IMR-90 (cell line): ENCODE results near the gene CFAP251. TPM values are rescaled to one million over a fixed set of nuclear protein-coding genes. Genes with fewer than 3 reads are reported as not detected.

Experiments used
- ATAC-seq: fragments of 200-7000 bp; cut with Tn5 transposase; 2 replicates; pipeline ENCODE4 v1.9.1; 2020; ENCODE audit warnings: low read depth, mild to moderate bottlenecking, moderate library complexity
- BruUV-seq: library from RNA; stranded (reverse); fragments of 400-500 nt; replicated peaks from 2 replicates; lab custom pipeline; 2021; lab: Mats Ljungman, UMichigan
- CTCF ChIA-PET: fragments of 300-600 bp; formaldehyde crosslinking; extraction: SDS; loops from one replicate; lab custom pipeline; 2021; ENCODE audit warnings: antibody characterized with exemption; lab: Yijun Ruan, JAX
- POLR2A ChIA-PET: fragments of 300-600 bp; sonication (Branson Sonifier 250); formaldehyde crosslinking; loops from one replicate; lab custom pipeline; 2022; ENCODE audit warnings: antibody characterized with exemption; ENCODE audit not compliant: unreplicated experiment; lab: Charles Lee
- DNase-seq: peaks from one replicate; pipeline ENCODE4 v3.0.0; 2013
- H2AFZ ChIP-seq: replicated peaks from 2 replicates; pipeline ENCODE3; 2013; ENCODE audit warnings: low read length, mild to moderate bottlenecking; ENCODE audit not compliant: poor library complexity
- H2AK5ac ChIP-seq: 2 replicates; pipeline ENCODE4 v1.6.1; 2013; ENCODE audit warnings: low read depth, low read length, inconsistent platforms
- H2AK9ac ChIP-seq: replicated peaks from 2 replicates; pipeline ENCODE3; 2013; ENCODE audit warnings: mild to moderate bottlenecking, low read depth, low read length, moderate library complexity; ENCODE audit not compliant: poor library complexity
- H2BK120ac ChIP-seq: 2 replicates; pipeline ENCODE4 v1.6.1; 2013; ENCODE audit warnings: low read depth, low read length, inconsistent platforms
- H2BK15ac ChIP-seq: 3 replicates; pipeline ENCODE4 v1.6.1; 2013; ENCODE audit warnings: low read depth, low read length, inconsistent platforms
- H2BK20ac ChIP-seq: 2 replicates; pipeline ENCODE4 v1.6.1; 2013; ENCODE audit warnings: low read depth, mild to moderate bottlenecking, inconsistent platforms, low read length, moderate library complexity
- H2BK5ac ChIP-seq: 2 replicates; pipeline ENCODE4 v1.6.1; 2013; ENCODE audit warnings: mild to moderate bottlenecking, low read depth, low read length, inconsistent platforms; ENCODE audit not compliant: poor library complexity, severe bottlenecking
- H3K14ac ChIP-seq: replicated peaks from 2 replicates; pipeline ENCODE4 v1.6.1; 2013; ENCODE audit warnings: low read depth, low read length, inconsistent platforms
- H3K18ac ChIP-seq: 2 replicates; pipeline ENCODE4 v1.6.1; 2013; ENCODE audit warnings: low read depth, low read length, control low read depth
- H3K23ac ChIP-seq: 2 replicates; pipeline ENCODE4 v1.6.1; 2013; ENCODE audit warnings: low read depth, low read length, inconsistent platforms
- H3K27ac ChIP-seq: 2 replicates; pipeline ENCODE4 v1.5.1; 2013; ENCODE audit warnings: mild to moderate bottlenecking, control low read depth, low read length; ENCODE audit not compliant: insufficient read depth
- H3K27me3 ChIP-seq: 2 replicates; pipeline ENCODE4 v1.6.1; 2013; ENCODE audit warnings: low read length; ENCODE audit not compliant: control insufficient read depth, insufficient read depth
- H3K36me3 ChIP-seq: 2 replicates; pipeline ENCODE4 v1.6.1; 2013; ENCODE audit warnings: low read length, mixed read lengths; ENCODE audit not compliant: control insufficient read depth, insufficient read depth
- H3K4ac ChIP-seq: 2 replicates; pipeline ENCODE4 v1.6.1; 2013; ENCODE audit warnings: low read depth, low read length, inconsistent platforms
- H3K4me1 ChIP-seq: 2 replicates; pipeline ENCODE4 v1.6.1; 2013; ENCODE audit warnings: low read length, mixed read lengths; ENCODE audit not compliant: control insufficient read depth, insufficient read depth
- H3K4me2 ChIP-seq: 2 replicates; pipeline ENCODE4 v1.6.1; 2013; ENCODE audit warnings: low read depth, mild to moderate bottlenecking, control low read depth, low read length, moderate library complexity
- H3K4me3 ChIP-seq: 2 replicates; pipeline ENCODE4 v1.5.1; 2013; ENCODE audit warnings: low read depth, mild to moderate bottlenecking, control low read depth, low read length, moderate library complexity; ENCODE audit not compliant: insufficient read depth
- H3K56ac ChIP-seq: 2 replicates; pipeline ENCODE4 v1.6.1; 2013; ENCODE audit warnings: low read length, inconsistent platforms; ENCODE audit not compliant: insufficient read depth; ENCODE audit errors: extremely low read depth
- H3K79me1 ChIP-seq, 2 experiments: 2 replicates each; pipeline ENCODE4 v1.6.1; 2013; ENCODE audit warnings: low read length in 2 of 2, inconsistent platforms in 1 of 2, low read depth in 1 of 2
- H3K9ac ChIP-seq: 2 replicates; pipeline ENCODE4 v1.6.1; 2013; ENCODE audit warnings: low read depth, low read length, control low read depth
- H3K9me1 ChIP-seq: 2 replicates; pipeline ENCODE4 v1.6.1; 2013; ENCODE audit warnings: low read length, inconsistent platforms; ENCODE audit not compliant: insufficient read depth
- H3K9me3 ChIP-seq: 2 replicates; pipeline ENCODE4 v1.6.1; 2013; ENCODE audit warnings: low read length; ENCODE audit not compliant: control insufficient read depth, insufficient read depth
- H4K20me1 ChIP-seq: 2 replicates; pipeline ENCODE4 v1.6.1; 2013; ENCODE audit warnings: low read length, inconsistent platforms; ENCODE audit not compliant: insufficient read depth
- H4K5ac ChIP-seq: 2 replicates; pipeline ENCODE4 v1.6.1; 2013; ENCODE audit warnings: mild to moderate bottlenecking, low read depth, low read length, control low read depth
- H4K8ac ChIP-seq, 2 experiments: 2 replicates each; pipeline ENCODE4 v1.6.1; 2013; ENCODE audit warnings: low read depth in 2 of 2, low read length in 2 of 2, control low read depth in 1 of 2, inconsistent platforms in 1 of 2
- H4K91ac ChIP-seq: 2 replicates; pipeline ENCODE4 v1.6.1; 2013; ENCODE audit warnings: low read depth, low read length, inconsistent platforms; ENCODE audit not compliant: insufficient read depth
- CEBPB ChIP-seq: IDR thresholded peaks from 2 replicates; pipeline ENCODE4 v1.6.1; 2012; ENCODE audit warnings: low read depth, low read length, improper control_type of control experiment
- CHD1 ChIP-seq: IDR thresholded peaks from 2 replicates; pipeline ENCODE4 v1.6.1; 2012; ENCODE audit warnings: low read depth, low read length, improper control_type of control experiment
- CTCF ChIP-seq: conservative IDR thresholded peaks from 2 replicates; pipeline ENCODE4 v1.5.1; 2012; ENCODE audit warnings: mild to moderate bottlenecking, low read depth, low read length, improper control_type of control experiment
- MAFK ChIP-seq: IDR thresholded peaks from 2 replicates; pipeline ENCODE4 v1.6.1; 2012; ENCODE audit warnings: low read depth, low read length, improper control_type of control experiment
- RCOR1 ChIP-seq: IDR thresholded peaks from 2 replicates; pipeline ENCODE4 v1.6.1; 2012; ENCODE audit warnings: mild to moderate bottlenecking, low read length, improper control_type of control experiment; ENCODE audit not compliant: insufficient replicate concordance
- SMC3 ChIP-seq: fragments of 150-350 bp; IDR thresholded peaks from 2 replicates; pipeline ENCODE4 v1.6.1; 2016; ENCODE audit warnings: low read depth, mild to moderate bottlenecking, antibody characterized with exemption, low read length, moderate library complexity
- WGBS, 2 experiments: methylation state at CpG; one replicate each; pipeline versions ENCODE4 v1.1.5 to v1.1.7; 2013; ENCODE audit warnings: missing lambda C conversion rate in 2 of 2; ENCODE audit not compliant: insufficient read length in 1 of 2; ENCODE audit errors: extremely low coverage in 2 of 2; 5-methylcytosine and 5-hydroxymethylcytosine counted together
- dilution Hi-C: fragments of 300-500 bp; cut with HindIII; formaldehyde crosslinking; loops from one replicate; pipeline ENCODE4 v1.14.3; 2018; ENCODE audit warnings: low sequenced_read_pairs; ENCODE audit not compliant: unreplicated experiment
- in situ Hi-C: fragments of 300-500 bp; cut with MboI; formaldehyde crosslinking; loops from 3 replicates; pipeline ENCODE4 v1.14.3; 2019; ENCODE audit warnings: low sequenced_read_pairs, inconsistent platforms, mixed read lengths
- intact Hi-C: fragments of 100-400 bp; cut with micrococcal nuclease; formaldehyde crosslinking; loops from 2 replicates; pipeline ENCODE4 v1.10.0; 2022
- polyA plus RNA-seq, 3 experiments: library from polyadenylated mRNA; depleted of rRNA; stranded (reverse); fragments of >200 nt; gene quantifications; 2 replicates each; pipeline ENCODE4 v1.2.3, GENCODE V29; 2012; ENCODE audit warnings: low replicate concordance in 1 of 3
- total RNA-seq: library from RNA; depleted of rRNA; stranded (reverse); fragments of >200 nt; gene quantifications from 2 replicates; pipeline ENCODE4 v1.2.3, GENCODE V29; 2012

The CFAP251 gene
- total and polyA plus RNA-seq, 2 of the 4 experiments (the other 2 are of a cell fraction): 7.8 to 9.1 TPM

- no peak overlapping the region; the same call in 1 of the 2 replicates for H2AK5ac ChIP-seq
- peaks cover 20% of the 10 kb centered on the region; the same call in 1 of the 2 replicates for H3K36me3 ChIP-seq
- no peaks in the 10 kb centered on the region for H3K9me3 ChIP-seq
- H3K79me1 ChIP-seq: peaks cover 0 to 14% of the 10 kb centered on the region in 2 experiments; a peak in 2 of 4 replicates
- no peak overlapping the region for H3K56ac ChIP-seq
- H2AFZ ChIP-seq: no peak overlapping the region
- peak overlapping the region; percentile 63 for H2AK9ac ChIP-seq
- TF ChIP-seq MAFK: no peak
- TF ChIP-seq RCOR1: no peak
- TF ChIP-seq CEBPB: no peak
- TF ChIP-seq CHD1: no peak
- TF ChIP-seq SMC3: no peak
- TF ChIP-seq CTCF: no peak
- no peak overlapping the region for H4K5ac ChIP-seq
- no peak overlapping the region for H4K91ac ChIP-seq
- no peak overlapping the region for H3K4me3 ChIP-seq
- WGBS, 2 experiments: 97% methylated on average over 7 of the region's 15 CpGs; no CpG with 5 or more reads in 1 of the 2 experiments
- H2BK5ac ChIP-seq: no peak overlapping the region
- H2BK20ac ChIP-seq: peak overlapping the region; percentile 25; the same call in 1 of the 2 replicates
- no peak overlapping the region for H3K23ac ChIP-seq
- H3K4me1 ChIP-seq: peaks cover 12% of the 10 kb centered on the region
- ChIA-PET CTCF (no interaction called here), POLR2A (no interaction called here)
- H3K9me1 ChIP-seq: peaks cover 15% of the 10 kb centered on the region
- intact Hi-C loops: no loop called here
- H2BK120ac ChIP-seq: no peak overlapping the region
- no peak overlapping the region for H3K4me2 ChIP-seq
- dilution Hi-C loops: no loop called here
- H3K4ac ChIP-seq: no peak overlapping the region
- no peak overlapping the region for H2BK15ac ChIP-seq
- no TSS peak for BruUV-seq
- no peak for ATAC-seq
- no peaks in the 10 kb centered on the region for H4K20me1 ChIP-seq
- in situ Hi-C loops: no loop called here
- no peak for DNase-seq
- H3K27me3 ChIP-seq: no peaks in the 10 kb centered on the region
- H4K8ac ChIP-seq: no peak overlapping the region
- H3K27ac ChIP-seq: no peak overlapping the region
- no peak overlapping the region for H3K9ac ChIP-seq
- no peak overlapping the region for H3K18ac ChIP-seq
- H3K14ac ChIP-seq: no peak overlapping the region
Observed at GRCh38 chr12:121963341-121964018, 45.1 kb downstream of the CFAP251 start.
